Head of caudate nucleus (tissue), 42 donors: ENCODE measurements around the gene ACTL6B.

Experiments
- DNase-seq, 42 donors: peaks; one replicate each; pipeline versions ENCODE4 v3.0.0 to v3.0.0-alpha.2; 2020 to 2021; ENCODE audit warnings: mixed read lengths in 7 of 42
- intact Hi-C: fragments of 100-400 bp; cut with DNase I; formaldehyde crosslinking; loops from one replicate; pipeline ENCODE4 v1.15.0; 2022

The ACTL6B gene

DNA sequence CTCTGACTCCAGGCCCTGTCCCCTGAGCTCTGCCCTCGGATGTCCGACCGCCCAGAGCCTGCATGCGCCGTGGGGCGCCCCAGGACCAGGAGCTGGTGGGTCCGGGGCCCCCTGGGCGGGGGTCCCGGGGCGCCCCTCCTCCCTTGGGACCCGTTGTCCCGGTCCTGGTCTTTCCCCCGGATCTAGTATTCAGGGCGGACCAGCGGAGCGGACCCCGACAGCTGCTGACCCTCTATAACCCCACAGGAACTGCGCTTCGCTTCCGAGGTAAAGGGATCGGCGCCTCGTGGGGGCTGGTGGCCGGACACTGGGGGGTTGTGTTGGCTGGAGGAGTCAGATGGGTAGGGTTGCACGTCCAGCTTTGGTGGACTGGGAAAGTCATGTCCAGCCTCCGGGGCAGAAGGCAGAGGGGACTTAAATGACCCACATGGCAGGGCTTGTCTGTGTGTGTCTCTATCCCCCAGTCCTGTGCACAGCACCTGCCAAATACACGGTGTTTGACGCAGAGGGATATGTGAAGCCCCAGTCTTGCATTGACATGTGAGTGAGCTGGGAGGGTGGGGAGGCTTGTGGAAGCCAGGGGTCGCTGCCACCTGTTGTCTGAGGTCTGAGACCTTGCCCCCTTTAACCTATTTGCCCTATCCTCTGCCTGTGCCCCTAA, 43.4 kb downstream of the ACTL6B start:
- DNase-seq = peak in 2 of 42 donors; percentile 17 to 21
- intact Hi-C loops = no loop called here

DNA sequence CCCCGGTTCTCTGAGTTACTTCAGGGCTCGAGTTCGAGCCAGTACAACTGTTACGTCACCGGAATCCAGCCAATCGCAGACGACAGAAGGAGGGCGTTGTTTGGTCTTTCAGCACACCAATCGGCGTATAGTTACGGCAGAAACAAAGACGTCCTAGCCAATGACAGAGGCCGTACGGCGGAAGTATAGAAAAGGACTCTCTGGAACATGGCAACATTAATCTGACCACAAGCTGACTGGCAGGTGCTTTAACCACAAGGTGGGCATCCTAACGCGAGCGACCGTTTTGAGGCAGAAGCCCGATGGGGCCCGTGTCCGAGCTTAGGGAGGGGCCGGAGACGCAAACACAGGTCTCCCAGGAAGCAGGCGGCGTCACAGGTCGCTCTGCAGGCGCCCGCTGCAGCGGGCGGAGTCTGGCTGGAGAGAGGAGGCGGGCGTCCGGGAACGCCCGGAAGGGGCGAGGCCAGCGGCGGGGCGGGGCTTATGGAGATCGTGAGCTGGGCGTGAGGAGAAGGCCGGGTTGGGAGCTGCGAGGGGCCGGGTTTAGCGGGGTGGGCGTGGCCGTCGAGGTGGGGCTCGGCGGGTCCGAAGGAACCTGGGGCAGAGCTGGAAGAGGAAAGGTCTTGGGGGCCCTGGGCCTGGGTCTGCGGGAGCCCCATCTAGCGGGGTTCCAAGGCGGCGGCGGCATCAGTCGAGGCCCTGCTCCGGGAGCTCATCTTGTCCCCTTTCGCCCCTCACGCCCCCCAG, 44.1 kb downstream of the ACTL6B start, which contains the start of gene MOSPD3:
TSS of gene MOSPD3 (plus strand) at position 558 of the 747 bp plus-strand sequence. CDS start 252 bp downstream, outside the sequence.
- DNase-seq = peak; percentile 98 to 100 (median 99)
- intact Hi-C loops = no loop called here

GRCh38 chr7:100609958-100610357, 46.3 kb downstream of the ACTL6B start:
- no peak for DNase-seq
- intact Hi-C loops = no loop called here

DNA sequence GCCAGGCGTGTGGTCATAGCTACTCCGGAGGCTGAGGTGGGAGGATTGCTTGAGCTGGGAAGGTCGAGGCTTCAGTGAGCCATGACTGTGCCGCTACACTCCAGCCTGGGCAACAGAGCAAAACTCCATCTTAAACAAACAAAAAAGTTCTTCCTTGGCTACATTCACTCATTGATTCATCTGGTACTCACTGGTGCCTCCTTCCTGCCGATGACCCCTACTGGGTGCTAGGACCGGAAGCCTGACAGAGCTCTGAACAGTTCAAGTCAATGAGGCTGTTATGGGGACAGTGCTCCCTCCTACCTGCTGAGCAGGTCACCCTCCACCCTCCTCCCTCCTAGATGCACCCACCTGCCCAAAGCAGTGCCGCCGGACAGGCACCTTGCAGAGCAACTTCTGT, 49.1 kb downstream of the ACTL6B start:
- DNase-seq = no peak
- intact Hi-C loops = no loop called here

- intact Hi-C loops = no loop called here
These were observed 49.9 kb downstream of the ACTL6B start for GRCh38 chr7:100606313-100606712.

GRCh38 chr7:100604976-100605911, 51.0 kb downstream of the ACTL6B start:
- DNase-seq = peak in 8 of 42 donors; percentile 10 to 55 (median 31)

More at GRCh38 chr7:100606313-100606712, 49.9 kb downstream of the ACTL6B start:
- no peak for DNase-seq

DNA sequence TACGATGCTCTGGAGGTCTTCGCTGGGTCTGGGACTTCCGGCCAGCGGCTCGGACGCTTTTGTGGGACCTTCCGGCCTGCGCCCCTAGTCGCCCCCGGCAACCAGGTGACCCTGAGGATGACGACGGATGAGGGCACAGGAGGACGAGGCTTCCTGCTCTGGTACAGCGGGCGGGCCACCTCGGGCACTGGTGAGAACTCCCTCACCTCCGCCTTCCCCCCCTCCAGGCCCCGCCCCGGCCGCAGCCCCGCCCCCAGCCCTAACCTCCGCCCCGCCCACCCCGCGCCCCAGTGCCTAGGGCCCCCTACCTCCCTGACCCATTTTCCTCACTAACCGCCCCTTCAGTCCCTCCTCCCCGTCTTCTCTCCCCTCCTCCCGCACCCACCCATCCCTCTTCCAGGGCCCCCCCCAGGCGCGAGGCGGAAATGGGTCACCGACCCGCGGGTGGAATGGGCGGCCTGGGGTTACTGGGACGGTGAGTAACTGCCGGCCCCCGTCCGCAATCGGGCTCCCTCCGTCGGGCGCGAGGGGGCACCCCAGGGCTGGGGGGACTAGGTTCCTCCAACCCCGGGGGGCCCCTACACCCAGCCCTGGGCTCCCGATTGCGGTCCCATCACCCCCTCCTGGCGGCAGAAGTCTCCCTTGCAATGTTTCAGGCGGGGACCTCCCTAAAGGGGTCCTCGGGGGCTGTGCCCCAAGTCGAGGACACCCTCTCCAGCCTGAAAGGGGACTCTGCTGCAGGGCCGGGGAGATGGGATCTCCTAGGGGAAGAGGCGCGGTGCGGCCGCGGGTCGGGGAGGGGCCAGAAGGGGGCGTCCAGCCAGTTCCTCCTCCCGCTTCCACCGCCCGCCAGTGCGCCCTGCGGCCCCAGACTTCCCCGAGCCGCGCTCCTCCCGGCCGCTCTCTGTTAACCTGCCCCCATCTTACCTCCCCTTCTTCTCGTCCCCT, 51.9 kb downstream of the ACTL6B start:
- intact Hi-C loops = no loop called here
- peak in 39 of 42 donors; percentile 36 to 81 (median 54) for DNase-seq

More at GRCh38 chr7:100604976-100605911, 51.0 kb downstream of the ACTL6B start:
- intact Hi-C loops = no loop called here

- intact Hi-C loops = no loop called here
- DNase-seq = no peak
These were observed 52.6 kb downstream of the ACTL6B start for GRCh38 chr7:100603726-100604027.

GRCh38 chr7:100602889-100603725, 53.1 kb downstream of the ACTL6B start:
- DNase-seq = no peak
- intact Hi-C loops = no loop called here

DNA sequence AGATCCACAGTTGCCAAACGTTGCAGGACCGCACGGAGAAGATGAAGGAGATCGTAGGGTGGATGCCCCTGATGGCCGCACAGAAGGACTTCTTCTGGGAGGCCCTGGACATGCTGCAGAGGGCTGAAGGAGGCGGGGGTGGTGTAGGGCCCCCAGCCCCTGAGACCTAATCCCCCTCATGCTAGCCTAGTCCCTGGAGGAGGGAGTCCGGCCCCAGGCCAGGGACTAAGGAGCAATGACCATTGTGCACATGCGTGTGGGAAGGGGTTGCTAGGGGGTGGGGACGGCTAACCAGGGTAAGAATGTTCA, 55.6 kb downstream of the ACTL6B start:
- no peak for DNase-seq
- intact Hi-C loops = no loop called here

DNA sequence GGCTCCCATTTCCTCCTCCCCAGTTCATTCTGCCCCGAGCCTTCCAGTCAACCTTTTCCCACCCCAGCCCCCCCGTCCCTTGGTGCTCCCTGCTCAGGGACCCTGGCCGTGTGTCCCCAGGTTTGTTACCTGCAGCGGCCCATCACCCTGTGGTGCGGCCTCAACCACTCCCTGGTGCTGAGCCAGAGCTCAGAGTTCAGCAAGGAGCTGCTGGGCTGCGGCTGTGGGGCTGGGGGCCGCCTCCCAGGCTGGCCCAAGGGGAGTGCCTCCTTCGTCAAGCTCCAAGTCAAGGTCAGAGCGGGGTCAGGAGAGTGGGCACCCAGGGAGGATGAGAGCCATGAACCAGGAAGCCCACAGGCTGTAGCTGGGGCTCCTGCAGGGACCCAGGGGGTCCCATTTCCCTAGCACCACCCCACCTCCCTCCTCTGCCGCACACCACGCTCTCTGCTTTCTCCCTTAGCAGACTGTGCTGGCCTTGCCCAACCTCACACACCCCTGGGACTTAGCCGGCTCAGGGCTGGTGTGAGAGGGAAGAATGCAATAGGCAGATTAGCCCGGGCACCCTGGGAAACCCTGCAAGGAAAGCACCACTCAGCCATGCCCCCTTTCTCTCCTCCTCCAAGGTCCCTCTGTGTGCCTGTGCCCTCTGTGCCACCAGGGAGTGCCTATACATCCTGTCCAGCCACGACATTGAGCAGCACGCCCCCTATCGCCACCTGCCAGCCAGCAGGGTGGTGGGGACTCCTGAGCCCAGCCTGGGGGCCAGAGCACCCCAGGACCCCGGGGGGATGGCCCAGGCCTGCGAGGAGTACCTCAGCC, 56.1 kb downstream of the ACTL6B start:
- DNase-seq = no peak
- intact Hi-C loops = no loop called here

DNA sequence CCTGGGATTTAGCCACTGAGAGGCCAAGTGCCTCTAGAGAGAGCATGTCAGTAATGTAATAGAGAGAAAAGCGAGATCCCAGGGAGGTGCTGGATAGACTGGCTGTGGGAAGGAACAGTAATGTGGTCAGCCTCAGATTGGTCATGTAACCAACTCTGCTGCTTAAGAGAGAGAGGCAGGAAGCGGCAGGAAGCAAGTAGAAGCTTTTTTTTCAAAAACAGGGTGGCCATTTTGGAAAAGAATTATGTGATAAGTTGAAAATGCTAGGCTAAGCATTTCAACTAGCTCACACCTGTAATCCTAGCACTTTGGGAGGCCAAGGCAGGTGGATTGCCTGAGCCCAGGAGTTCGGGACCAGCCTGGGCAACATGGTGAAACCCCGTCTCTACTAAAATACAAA, 57.8 kb downstream of the ACTL6B start:
- DNase-seq = no peak
- intact Hi-C loops = no loop called here

DNA sequence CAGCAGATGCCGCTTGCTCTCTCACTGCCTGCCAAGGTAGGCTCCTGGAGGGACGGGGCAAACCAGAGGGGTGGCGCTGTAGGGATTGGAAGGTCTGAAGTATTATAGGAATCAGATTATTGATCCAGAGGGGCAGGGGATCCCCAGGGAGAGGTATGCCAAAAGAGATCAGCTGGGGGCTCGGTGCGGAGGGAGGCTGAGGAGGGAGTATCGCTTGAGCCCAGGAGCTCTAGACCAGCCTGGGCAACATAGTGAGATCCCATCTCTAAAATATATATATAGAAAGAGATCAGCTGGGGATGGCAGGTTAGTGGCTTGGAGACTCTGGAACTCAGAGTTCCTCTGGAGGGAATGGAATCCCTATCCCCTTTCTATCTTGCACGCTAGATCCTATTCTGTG, 61.1 kb downstream of the ACTL6B start:
- intact Hi-C loops = no loop called here
- no peak for DNase-seq
